Breast epithelium (tissue), 3 donors: Measurements from ENCODE around the gene RRP36.

Source experiments
- CTCF ChIP-seq, 3 donors: fragments of 450-650 bp; IDR thresholded peaks; one replicate each; pipeline ENCODE4 v1.5.1; 2016 to 2017; ENCODE audit warnings: antibody characterized with exemption in 3 of 3, mild to moderate bottlenecking in 3 of 3, moderate library complexity in 3 of 3
- POLR2AphosphoS5 ChIP-seq, 3 donors: sonication (generic); formaldehyde crosslinking; IDR thresholded peaks; one replicate each; pipeline ENCODE4 v1.6.1; 2017; ENCODE audit warnings: antibody characterized with exemption in 3 of 3

GRCh38 chr6:42996513-42996912 lies 24.9 kb upstream of the RRP36 start:
- TF ChIP-seq CTCF (IDR thresholded peaks at IDR 0.05) (no peak), POLR2AphosphoS5 (IDR thresholded peaks at IDR 0.05) (no peak)
